Daoy (cell line): ENCODE measurements around the gene PHLPP1. TPM values are rescaled to one million over a fixed set of nuclear protein-coding genes. Genes with fewer than 3 reads are reported as not detected.

Experiments
- DNase-seq: peaks from one replicate; pipeline ENCODE4 v3.0.0-alpha.2; 2015; ENCODE audit warnings: low read depth
- total RNA-seq: library from RNA; depleted of rRNA; stranded (reverse); fragments of >200 nt; shearing (Covaris generic); gene quantifications from 2 replicates; pipeline ENCODE4 v1.2.3, GENCODE V29; 2014

The PHLPP1 gene
- total RNA-seq, 1 experiment from 2014 or later, result 2.5 TPM

- no peak for DNase-seq
Measured at GRCh38 chr18:62771494-62772270, 56.3 kb downstream of the PHLPP1 start.

- DNase-seq, result no peak
Measured at GRCh38 chr18:62772860-62773584, 57.7 kb downstream of the PHLPP1 start.

- no peak for DNase-seq
Measured at GRCh38 chr18:62773691-62774090, 58.4 kb downstream of the PHLPP1 start.

GRCh38 chr18:62776024-62776570, 60.8 kb downstream of the PHLPP1 start:
- no peak for DNase-seq

- DNase-seq, result no peak
Measured at GRCh38 chr18:62777814-62778213, 62.5 kb downstream of the PHLPP1 start.

- no peak for DNase-seq
Measured at GRCh38 chr18:62778976-62779869, 63.9 kb downstream of the PHLPP1 start.

- DNase-seq, result no peak
Measured at GRCh38 chr18:62781262-62781661, 65.9 kb downstream of the PHLPP1 start.

GRCh38 chr18:62781893-62782292, 66.6 kb downstream of the PHLPP1 start:
- DNase-seq, result no peak

GRCh38 chr18:62784338-62784965, 69.1 kb downstream of the PHLPP1 start:
- DNase-seq, result no peak

GRCh38 chr18:62784966-62785413, 69.6 kb downstream of the PHLPP1 start:
- peak; percentile 8 for DNase-seq

GRCh38 chr18:62786689-62787088, 71.3 kb downstream of the PHLPP1 start:
- no peak for DNase-seq

GRCh38 chr18:62788111-62788510, 72.8 kb downstream of the PHLPP1 start:
- DNase-seq, result no peak

- peak; percentile 38 for DNase-seq
Measured at GRCh38 chr18:62788876-62789275, 73.5 kb downstream of the PHLPP1 start.

GRCh38 chr18:62790871-62791772, 75.8 kb downstream of the PHLPP1 start:
- DNase-seq, result no peak

- DNase-seq, result no peak
Measured at GRCh38 chr18:62792016-62792415, 76.7 kb downstream of the PHLPP1 start.

GRCh38 chr18:62795813-62796212, 80.5 kb downstream of the PHLPP1 start:
- DNase-seq, result no peak

- no peak for DNase-seq
Measured at GRCh38 chr18:62796216-62796621, 80.9 kb downstream of the PHLPP1 start.

GRCh38 chr18:62797329-62797728, 82.0 kb downstream of the PHLPP1 start:
- DNase-seq, result no peak

GRCh38 chr18:62799977-62800376, 84.6 kb downstream of the PHLPP1 start:
- no peak for DNase-seq

GRCh38 chr18:62802523-62802922, 87.2 kb downstream of the PHLPP1 start:
- DNase-seq, result no peak
